Psoas muscle (tissue), 8 donors: ENCODE results near the gene BGN. TPM values are rescaled to one million over a fixed set of nuclear protein-coding genes. Genes with fewer than 3 reads are reported as not detected.

Experiments
- ATAC-seq, 4 donors: fragments of 200-7000 bp; cut with Tn5 transposase; one replicate each; pipeline ENCODE4 v1.9.1; 2020; ENCODE audit warnings: moderate library complexity in 3 of 4, mild to moderate bottlenecking in 2 of 4
- DNase-seq, 2 donors: peaks; one replicate each; pipeline ENCODE4 v3.0.0-alpha.2; 2020
- H3K27ac ChIP-seq: fragments of 200-600 bp; one replicate; pipeline ENCODE4 v1.8.0; 2022
- H3K27me3 ChIP-seq, 3 donors: fragments of 200-600 bp in 1 of 3; one replicate each; pipeline versions ENCODE4 v1.6.1 to v1.8.0; 2013 to 2022; ENCODE audit warnings: low read length in 2 of 3, mild to moderate bottlenecking in 2 of 3, moderate library complexity in 1 of 3; ENCODE audit not compliant: insufficient read depth in 3 of 3
- H3K36me3 ChIP-seq, 2 donors: fragments of 200-600 bp in 1 of 2; one replicate each; pipeline versions ENCODE4 v1.6.1 to v1.8.0; 2013 to 2022; ENCODE audit warnings: low read depth in 1 of 2, mild to moderate bottlenecking in 1 of 2, moderate library complexity in 1 of 2; ENCODE audit not compliant: insufficient read depth in 1 of 2
- H3K4me1 ChIP-seq: fragments of 200-600 bp; one replicate; pipeline ENCODE4 v1.8.0; 2022
- H3K4me3 ChIP-seq: fragments of 200-600 bp; one replicate; pipeline ENCODE4 v1.8.0; 2022; ENCODE audit warnings: mild to moderate bottlenecking
- H3K9me3 ChIP-seq: fragments of 200-600 bp; one replicate; pipeline ENCODE4 v1.8.0; 2022
- CTCF ChIP-seq: fragments of 200-600 bp; IDR thresholded peaks from one replicate; pipeline ENCODE4 v1.8.0; 2022; ENCODE audit warnings: antibody characterized with exemption
- WGBS, 3 donors: extraction: QIAGEN DNeasy Blood & Tissue Kit; methylation state at CpG; one replicate each; pipeline versions ENCODE4 v1.1.6 to v1.1.7; 2013; 5-methylcytosine and 5-hydroxymethylcytosine counted together
- intact Hi-C, 2 donors: fragments of 100-400 bp; cut with DNase I; formaldehyde crosslinking; loops; one replicate each; pipeline versions ENCODE4 v1.11.0 to v1.14.2; 2022
- polyA plus RNA-seq, 3 donors: library from polyadenylated mRNA; stranded (reverse); fragments of 200-250 nt; gene quantifications; one replicate each; pipeline ENCODE4 v1.2.3, GENCODE V29; 2013
- total RNA-seq, 4 donors: library from RNA; stranded (reverse); fragmentation: NEBNext Ultra II Directional in 2 of 4; extraction: Animal tissue kit (Norgen Biotek cat#: 25700) in 2 of 4; gene quantifications; one replicate each; pipeline versions ENCODE4 v1.2.1 to v1.2.4, GENCODE V29; 2021 to 2023
- donor health status: healthy with polysubstance abuse.
- donor health status: DM: no; HTN: no; CAD: no; lungs with moderate emphysema.
- donor health status: Bipolar disorder and iron deficiency.
- donor health status: healthy.
- donor health status: DM: yes; HTN: yes; CAD: no.
- donor health status: DM: no; HTN: no; CAD: no.
- donor health status: DM: no; HTN: no; CAD: no.
- donor health status: DM: yes; HTN: yes; CAD: no.

BGN gene
- total and polyA plus RNA-seq, 7 donors: 6.7 to 62.4 (median 12.6) TPM

- no peak for ATAC-seq
- Histone ChIP-seq H3K4me1 (no peaks in the 10 kb centered on the region), H3K27me3 (peaks cover 0 to 23% (median 0%) of the 10 kb centered on the region in 3 donors), H3K4me3 (no peak overlapping the region), H3K27ac (no peak overlapping the region), H3K36me3 (no peaks in the 10 kb centered on the region), H3K9me3 (no peaks in the 10 kb centered on the region)
- 70 to 81% (median 80%) methylated on average over 6 to 10 of the region's 10 CpGs for WGBS, 3 donors
- TF ChIP-seq CTCF: no peak
- DNase-seq: no peak
- intact Hi-C loops: no loop called here
Observed at GRCh38 chrX:153474266-153474665, 20.5 kb upstream of the BGN start.

DNA sequence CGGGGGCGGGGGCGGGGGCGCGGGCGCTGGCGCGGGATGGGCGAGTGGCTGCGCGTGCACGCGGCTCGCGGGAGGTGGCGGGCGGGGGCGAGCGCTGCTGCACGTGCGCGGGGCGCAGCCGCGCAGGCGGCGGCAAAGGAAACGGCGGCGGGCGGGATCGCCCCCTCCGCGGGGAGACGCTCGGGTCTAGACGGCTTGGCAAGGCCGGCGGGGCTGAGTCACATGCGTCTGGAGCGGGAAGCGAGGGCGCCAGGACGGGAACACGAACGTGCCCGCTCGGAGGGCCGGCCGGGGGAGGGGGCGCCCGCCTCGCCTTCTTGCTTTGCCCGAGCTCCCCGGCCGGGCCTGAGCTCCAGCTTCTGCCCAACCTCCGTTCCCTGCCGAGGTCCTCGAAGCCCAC is 20.1 kb upstream of the BGN start:
- ATAC-seq: no peak
- TF ChIP-seq CTCF: no peak
- Histone ChIP-seq H3K9me3 (no peaks in the 10 kb centered on the region), H3K4me3 (peak overlapping the region; percentile 34), H3K27me3 (peaks cover 0 to 23% (median 0%) of the 10 kb centered on the region in 3 donors), H3K27ac (no peak overlapping the region), H3K4me1 (no peaks in the 10 kb centered on the region), H3K36me3 (no peaks in the 10 kb centered on the region)
- 0 to 31% (median 2%) methylated on average over 4 to 55 of the region's 59 CpGs for WGBS, 3 donors
- peak; percentile 81 to 82 for DNase-seq
- intact Hi-C loops: no loop called here

- Histone ChIP-seq H3K27me3 (peaks cover 0 to 23% (median 0%) of the 10 kb centered on the region in 3 donors), H3K27ac (no peak overlapping the region), H3K9me3 (no peaks in the 10 kb centered on the region), H3K4me3 (peak overlapping the region; percentile 34), H3K36me3 (no peaks in the 10 kb centered on the region), H3K4me1 (no peaks in the 10 kb centered on the region)
- TF ChIP-seq CTCF: no peak
- WGBS, 3 donors: 83 to 90% (median 85%) methylated on average over 7 of the region's 7 CpGs
- ATAC-seq: no peak
- DNase-seq: no peak
- intact Hi-C loops: no loop called here
Observed at GRCh38 chrX:153475271-153475670, 19.5 kb upstream of the BGN start.

DNA sequence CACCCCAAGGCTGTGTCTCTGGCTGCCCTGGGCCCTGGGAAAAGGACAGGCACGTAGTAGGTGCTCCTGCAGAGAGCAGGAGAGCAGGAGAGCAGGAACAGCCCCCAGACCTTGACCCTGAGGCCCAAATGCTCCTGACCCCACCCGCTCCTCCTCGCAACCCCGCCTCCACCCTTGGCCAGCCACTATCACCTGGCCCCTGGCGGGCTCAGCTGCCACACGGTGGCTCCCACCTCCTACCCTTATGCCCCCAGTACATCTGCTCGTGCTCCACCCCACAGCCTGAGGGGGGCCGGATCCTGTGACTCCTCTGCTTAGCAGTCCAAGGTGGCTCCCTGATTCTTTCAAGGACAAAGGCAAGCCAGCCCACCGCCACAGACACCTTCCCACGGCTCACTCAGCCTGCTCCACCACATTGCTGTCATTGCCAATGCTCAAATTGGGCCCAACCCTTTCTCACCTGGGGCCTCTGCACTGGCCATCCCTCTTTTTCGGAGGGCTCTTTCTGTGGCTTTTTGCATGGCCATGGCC is 19.0 kb upstream of the BGN start:
- H3K9me3 ChIP-seq: no peaks in the 10 kb centered on the region
- 87 to 97% (median 92%) methylated on average over 5 to 11 of the region's 11 CpGs for WGBS, 3 donors
- intact Hi-C loops: no loop called here
- no peak overlapping the region for H3K27ac ChIP-seq
- no peak for ATAC-seq
- TF ChIP-seq CTCF: no peak
- no peaks in the 10 kb centered on the region for H3K36me3 ChIP-seq
- H3K4me1 ChIP-seq: no peaks in the 10 kb centered on the region
- peaks cover 0 to 25% (median 0%) of the 10 kb centered on the region in 3 donors for H3K27me3 ChIP-seq
- no peak for DNase-seq
- H3K4me3 ChIP-seq: no peak overlapping the region
